Colonic mucosa (tissue), 4 donors: Measurements from ENCODE around the gene HOXB7. TPM values are rescaled to one million over a fixed set of nuclear protein-coding genes. Genes with fewer than 3 reads are reported as not detected.

Source experiments
- DNase-seq: peaks from one replicate; pipeline ENCODE4 v3.0.0-alpha.2; 2020
- H3K27ac ChIP-seq: fragments of 200-600 bp; one replicate; pipeline ENCODE4 v1.8.0; 2021
- H3K27me3 ChIP-seq: fragments of 200-600 bp; one replicate; pipeline ENCODE4 v1.8.0; 2021
- H3K36me3 ChIP-seq: fragments of 200-600 bp; one replicate; pipeline ENCODE4 v1.8.0; 2021
- H3K4me1 ChIP-seq: fragments of 200-600 bp; one replicate; pipeline ENCODE4 v1.8.0; 2021; ENCODE audit warnings: mild to moderate bottlenecking
- H3K4me3 ChIP-seq: fragments of 200-600 bp; one replicate; pipeline ENCODE4 v1.8.0; 2021
- H3K9ac ChIP-seq, 2 donors: one replicate each; pipeline ENCODE4 v1.7.0; 2013; ENCODE audit warnings: control low read depth in 2 of 2, low read depth in 2 of 2, low read length in 2 of 2
- H3K9me3 ChIP-seq: fragments of 200-600 bp; one replicate; pipeline ENCODE4 v1.8.0; 2021
- intact Hi-C: fragments of 100-400 bp; cut with DNase I; formaldehyde crosslinking; loops from one replicate; pipeline ENCODE4 v1.14.1; 2022
- total RNA-seq, 2 donors: library from RNA; stranded (reverse); fragmentation: NEBNext Ultra II Directional in 1 of 2; extraction: Animal tissue kit (Norgen Biotek cat#: 25700) in 1 of 2; gene quantifications; one replicate each; pipeline ENCODE4 v1.2.1, GENCODE V29; 2021
- TF ChIP-seq, protein P1 (sequence below): fragments of 200-600 bp; IDR thresholded peaks from one replicate; pipeline ENCODE4 v1.8.0; 2022; ENCODE audit warnings: antibody characterized with exemption, mild to moderate bottlenecking
- donor health status: healthy.
- donor health status: DM: no; HTN: no; CAD: no.
- donor health status: DM: no; HTN: no; CAD: no.

HOXB7 gene
- total RNA-seq, 2 donors from 2014 or later, result 25.9 to 31.4 TPM

DNA sequence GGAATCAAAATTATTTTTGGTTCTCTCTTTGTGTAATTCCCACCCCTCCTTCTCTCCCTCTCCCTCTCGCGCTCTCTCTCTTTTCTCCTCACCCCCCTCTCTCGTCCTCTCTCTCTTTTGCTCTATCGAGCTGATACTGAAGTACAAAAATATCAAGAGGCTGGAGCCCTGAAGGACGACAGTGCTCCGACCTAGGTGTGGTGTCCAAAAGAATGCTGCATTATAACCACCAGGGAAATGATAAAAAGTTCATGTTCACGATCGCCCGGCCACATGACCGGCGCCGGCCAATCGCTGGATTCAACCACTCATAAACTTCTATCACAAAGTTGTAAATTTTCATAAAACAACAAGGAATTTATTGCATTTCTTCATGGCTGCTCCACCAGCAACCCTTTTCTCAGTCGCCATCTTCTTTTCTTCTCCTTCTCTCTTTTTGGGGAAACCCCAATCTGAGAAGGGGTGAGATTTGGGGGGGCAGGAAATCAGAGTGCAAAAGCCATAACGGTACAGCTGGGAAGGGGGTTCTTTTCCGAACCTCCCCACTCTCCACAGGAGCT, 6.0 kb downstream of the HOXB7 start, which contains the start of gene HOXB6:
Gene HOXB6 (minus strand): TSS at position 217 of the 560 bp plus-strand sequence. CDS start 6,836 bp downstream, outside the sequence.
- Histone ChIP-seq H3K4me3 (peak within 1 kb of the TSS; percentile 41), H3K9ac (peak within 1 kb of the TSS; percentile 72 to 91), H3K4me1 (peaks cover 2% of the 10 kb centered on the region), H3K27me3 (no peaks in the 10 kb centered on the region), H3K36me3 (no peaks in the 10 kb centered on the region), H3K27ac (peak within 1 kb of the TSS; percentile 89), H3K9me3 (no peaks in the 10 kb centered on the region)
- intact Hi-C loops, result no loop called here
- TF ChIP-seq, protein P1, sequence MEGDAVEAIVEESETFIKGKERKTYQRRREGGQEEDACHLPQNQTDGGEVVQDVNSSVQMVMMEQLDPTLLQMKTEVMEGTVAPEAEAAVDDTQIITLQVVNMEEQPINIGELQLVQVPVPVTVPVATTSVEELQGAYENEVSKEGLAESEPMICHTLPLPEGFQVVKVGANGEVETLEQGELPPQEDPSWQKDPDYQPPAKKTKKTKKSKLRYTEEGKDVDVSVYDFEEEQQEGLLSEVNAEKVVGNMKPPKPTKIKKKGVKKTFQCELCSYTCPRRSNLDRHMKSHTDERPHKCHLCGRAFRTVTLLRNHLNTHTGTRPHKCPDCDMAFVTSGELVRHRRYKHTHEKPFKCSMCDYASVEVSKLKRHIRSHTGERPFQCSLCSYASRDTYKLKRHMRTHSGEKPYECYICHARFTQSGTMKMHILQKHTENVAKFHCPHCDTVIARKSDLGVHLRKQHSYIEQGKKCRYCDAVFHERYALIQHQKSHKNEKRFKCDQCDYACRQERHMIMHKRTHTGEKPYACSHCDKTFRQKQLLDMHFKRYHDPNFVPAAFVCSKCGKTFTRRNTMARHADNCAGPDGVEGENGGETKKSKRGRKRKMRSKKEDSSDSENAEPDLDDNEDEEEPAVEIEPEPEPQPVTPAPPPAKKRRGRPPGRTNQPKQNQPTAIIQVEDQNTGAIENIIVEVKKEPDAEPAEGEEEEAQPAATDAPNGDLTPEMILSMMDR, result no peak
- peak; percentile 92 for DNase-seq

DNA sequence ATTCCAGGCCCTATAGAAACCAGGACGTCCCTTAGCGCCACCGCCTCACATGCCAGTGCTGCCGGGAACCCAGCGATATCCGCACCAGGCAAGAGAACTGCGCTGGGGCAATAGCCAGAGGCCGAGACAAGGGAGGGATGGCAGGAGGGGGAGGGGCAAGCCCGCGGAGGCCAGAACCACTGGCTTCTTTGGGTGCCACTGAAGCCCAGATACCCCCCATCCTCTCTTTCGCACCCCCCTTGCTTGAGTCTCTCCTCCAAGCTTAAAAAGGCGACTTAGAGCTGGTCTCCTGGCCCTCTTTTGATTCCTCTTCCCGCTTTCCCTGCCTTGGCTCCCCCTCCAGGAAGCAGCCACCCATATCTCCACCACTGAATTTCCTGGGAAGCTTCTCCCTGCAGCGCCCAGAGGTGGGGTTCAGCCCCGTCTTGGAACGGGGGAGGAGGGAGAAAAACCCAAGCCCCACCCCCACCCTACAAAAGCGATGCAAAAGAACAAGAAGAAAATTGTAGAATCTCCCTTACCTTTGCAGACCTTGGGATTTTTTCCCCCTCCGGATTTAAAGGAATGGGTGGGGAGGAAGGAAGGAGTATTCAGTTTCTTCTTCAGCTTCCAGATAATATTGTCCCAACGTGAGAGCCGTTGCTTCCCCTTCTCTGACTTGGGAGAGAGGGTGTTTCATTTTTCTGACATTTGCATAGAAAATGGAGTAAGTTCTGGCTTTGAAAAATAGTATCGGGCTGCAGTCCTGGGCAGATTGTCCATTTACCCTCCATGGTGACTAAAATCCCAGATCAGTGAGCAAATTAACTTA, 6.7 kb downstream of the HOXB7 start:
- DNase-seq, result peak; percentile 82
- TF ChIP-seq, protein P1, result no peak
- peak overlapping the region; percentile 41 for H3K4me3 ChIP-seq
- intact Hi-C loops, result no loop called here
- H3K36me3 ChIP-seq, result no peaks in the 10 kb centered on the region
- peak overlapping the region; percentile 68 to 91 for H3K9ac ChIP-seq
- H3K27ac ChIP-seq, result peak overlapping the region; percentile 89
- no peaks in the 10 kb centered on the region for H3K27me3 ChIP-seq
- no peaks in the 10 kb centered on the region for H3K9me3 ChIP-seq
- peaks cover 3% of the 10 kb centered on the region for H3K4me1 ChIP-seq

DNA sequence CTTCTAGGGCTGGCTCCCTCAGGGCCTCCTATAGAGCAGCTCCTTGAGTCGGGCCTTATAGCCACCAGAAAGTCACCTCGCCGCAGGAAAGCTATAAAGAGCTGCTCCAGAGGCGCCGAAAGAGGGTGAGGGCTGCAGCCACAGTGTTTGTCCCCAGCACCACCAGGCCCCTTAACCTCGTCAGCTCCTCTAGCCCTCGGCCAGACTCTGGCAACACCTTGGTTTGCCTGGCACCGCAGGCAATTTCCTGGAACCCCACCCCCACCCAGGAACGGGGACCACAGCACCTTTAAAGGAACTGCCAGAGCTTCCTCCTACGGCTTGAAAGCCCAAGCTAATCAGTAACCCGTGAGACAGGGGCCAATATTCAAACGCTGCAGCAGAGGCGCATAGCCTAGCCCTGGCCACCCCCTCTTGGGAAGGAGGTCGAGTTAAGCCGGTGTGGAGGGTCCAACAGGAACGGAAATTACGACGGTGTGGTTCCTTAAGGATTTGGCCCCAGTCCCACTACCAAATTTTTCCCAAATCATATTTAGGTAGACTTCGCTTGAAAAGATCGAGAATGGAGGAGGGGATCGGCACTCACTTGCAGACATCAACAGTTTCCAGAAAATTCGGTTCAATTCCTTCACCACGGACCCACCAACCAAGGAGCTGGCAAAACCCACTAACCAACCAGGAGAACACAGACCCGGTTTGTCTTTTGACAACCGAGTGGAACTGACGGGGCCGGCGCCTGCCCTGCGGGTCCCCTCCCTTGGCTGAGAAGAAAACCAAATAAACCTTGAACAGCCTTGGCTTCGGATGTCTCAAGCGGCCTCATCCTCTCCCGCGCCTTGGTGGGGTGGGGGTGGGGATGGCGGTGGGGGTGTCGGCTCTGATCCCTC, 9.0 kb downstream of the HOXB7 start:
- Histone ChIP-seq H3K4me3 (peak overlapping the region; percentile 41), H3K27ac (peak overlapping the region; percentile 89), H3K9ac (peak overlapping the region; percentile 31 to 91), H3K4me1 (peaks cover 9% of the 10 kb centered on the region), H3K27me3 (no peaks in the 10 kb centered on the region), H3K9me3 (no peaks in the 10 kb centered on the region), H3K36me3 (no peaks in the 10 kb centered on the region)
- TF ChIP-seq, protein P1, result no peak
- peak; percentile 88 for DNase-seq
- intact Hi-C loops, result no loop called here

DNA sequence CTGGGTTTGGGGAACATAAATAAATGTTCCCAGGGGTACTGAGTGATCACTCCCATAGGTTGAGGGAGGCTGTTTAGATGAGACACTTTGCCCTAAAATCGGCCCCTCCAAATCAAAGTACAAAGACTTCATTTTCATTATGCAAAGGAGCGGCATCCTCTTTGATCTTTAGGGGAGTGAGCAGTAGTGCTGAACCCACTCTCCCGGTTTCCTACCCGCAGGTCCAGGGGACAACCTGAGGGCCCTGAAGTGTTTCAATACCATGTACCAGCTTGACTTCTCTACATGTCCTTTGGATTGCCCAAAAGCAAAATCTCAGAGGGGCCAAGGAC, 9.6 kb downstream of the HOXB7 start:
- Histone ChIP-seq H3K27me3 (no peaks in the 10 kb centered on the region), H3K9me3 (no peaks in the 10 kb centered on the region), H3K4me3 (peak overlapping the region; percentile 41), H3K27ac (peak overlapping the region; percentile 89), H3K36me3 (no peaks in the 10 kb centered on the region), H3K9ac (peak overlapping the region; percentile 31 to 91), H3K4me1 (peaks cover 9% of the 10 kb centered on the region)
- intact Hi-C loops, result no loop called here
- no peak for DNase-seq
- TF ChIP-seq, protein P1, result no peak
